GM21360 (cell line): Measurements from ENCODE around the gene TAF11L11.
"Not testable (repeated sequence)": the region's sequence is repeated elsewhere in the genome, so short reads cannot be mapped to it uniquely, and the experiment has no call there.

Experiments
- ATAC-seq: cut with Tn5 transposase; IDR thresholded peaks from one replicate; pipeline ENCODE4 v1.9.1; 2021; ENCODE audit warnings: mild to moderate bottlenecking, moderate library complexity; ENCODE audit not compliant: unreplicated experiment

Gene TAF11L11

GRCh38 chr5:17603880-17604279 is at the start of gene TAF11L11:
Gene TAF11L11 (plus strand): TSS chr5:17604183.
- ATAC-seq = not testable (repeated sequence)

GRCh38 chr5:17585658-17586057 is 18.3 kb upstream of the TAF11L11 start, which contains the start of gene TAF11L7:
Gene TAF11L7 (minus strand): TSS chr5:17585758.
- not testable (repeated sequence) for ATAC-seq

- ATAC-seq = not testable (repeated sequence)
Observed at GRCh38 chr5:17590860-17591259, 13.1 kb upstream of the TAF11L11 start, which contains the start of gene TAF11L8. Gene TAF11L8 (minus strand): TSS chr5:17590960.

GRCh38 chr5:17594255-17594654 is 9.7 kb upstream of the TAF11L11 start, which contains the start of gene TAF11L9:
Gene TAF11L9 (minus strand): TSS chr5:17594394.
- ATAC-seq = not testable (repeated sequence)

- ATAC-seq = not testable (repeated sequence)
Observed at GRCh38 chr5:17597728-17598127, 6.3 kb upstream of the TAF11L11 start, which contains the start of gene TAF11L10. Gene TAF11L10 (minus strand): TSS chr5:17597828.

- no peak for ATAC-seq
Observed at GRCh38 chr5:17604951-17605350, 968 bp downstream of the TAF11L11 start.

GRCh38 chr5:17607461-17607860 is 3.5 kb downstream of the TAF11L11 start:
- ATAC-seq = not testable (repeated sequence)

- ATAC-seq = not testable (repeated sequence)
Observed at GRCh38 chr5:17610092-17610491, 6.1 kb downstream of the TAF11L11 start, which contains the start of gene TAF11L12. Gene TAF11L12 (plus strand): TSS chr5:17610392.

- ATAC-seq = no peak
Observed at GRCh38 chr5:17614872-17615605, 11.1 kb downstream of the TAF11L11 start.

GRCh38 chr5:17619354-17619753 is 15.4 kb downstream of the TAF11L11 start:
- ATAC-seq = no peak

GRCh38 chr5:17620627-17621026 is 16.6 kb downstream of the TAF11L11 start:
- no peak for ATAC-seq

- no peak for ATAC-seq
Observed at GRCh38 chr5:17625686-17626085, 21.7 kb downstream of the TAF11L11 start.

- ATAC-seq = not testable (repeated sequence)
Observed at GRCh38 chr5:17631788-17632187, 27.8 kb downstream of the TAF11L11 start, which contains the start of gene TAF11L13. Gene TAF11L13 (plus strand): TSS chr5:17632088.

GRCh38 chr5:17634160-17634559 is 30.2 kb downstream of the TAF11L11 start, which contains the start of gene TAF11L14:
Gene TAF11L14 (plus strand): TSS chr5:17634460.
- ATAC-seq = no peak

GRCh38 chr5:17649232-17649631 is 45.2 kb downstream of the TAF11L11 start:
- ATAC-seq = not testable (repeated sequence)

- not testable (repeated sequence) for ATAC-seq
Observed at GRCh38 chr5:17655201-17655759, 51.3 kb downstream of the TAF11L11 start.
